MM.1S (cell line): ENCODE data around the gene NCDN.

Source experiments
- CTCF ChIP-seq: fragments of 300-600 bp; sonication (generic); IDR thresholded peaks from 2 replicates; pipeline ENCODE4 v1.5.1; 2016; ENCODE audit warnings: antibody characterized with exemption, low read length, mixed read lengths
- EZH2 ChIP-seq: fragments of 300-600 bp; sonication (generic); optimal IDR thresholded peaks from 2 replicates; pipeline ENCODE3; 2017; ENCODE audit warnings: low read depth, mild to moderate bottlenecking, antibody characterized with exemption, low read length, mixed read lengths
- EZH2phosphoT487 ChIP-seq: fragments of 300-600 bp; sonication (generic); IDR thresholded peaks from 2 replicates; pipeline ENCODE4 v1.6.1; 2018; ENCODE audit warnings: antibody characterized with exemption, low read length

DNA sequence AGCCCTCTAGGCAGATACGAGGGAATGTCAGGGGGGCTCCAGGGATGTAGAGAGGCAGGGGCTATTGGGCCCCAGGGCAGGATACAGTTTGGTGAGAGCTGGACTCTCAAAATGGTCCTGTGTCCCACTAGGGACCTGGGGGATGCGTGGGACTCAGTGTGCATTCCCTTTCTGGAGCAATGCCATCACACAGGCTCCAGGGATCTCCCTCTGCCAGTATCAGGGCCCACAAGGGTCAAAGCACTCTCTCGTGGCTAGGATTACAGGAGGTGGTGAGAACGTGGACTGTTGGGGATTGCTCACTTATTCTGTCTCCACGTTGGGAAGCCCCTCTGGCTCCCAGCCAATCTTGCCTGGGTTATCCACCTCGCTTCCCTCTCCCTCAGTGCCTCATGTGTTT is 26.2 kb upstream of the NCDN start:
- TF ChIP-seq EZH2 (no peak), CTCF (no peak), EZH2phosphoT487 (no peak)
